Esophagus muscularis mucosa (tissue), 4 donors: ENCODE data around the gene INHBB.

Experiments
- EP300 ChIP-seq: sonication (generic); formaldehyde crosslinking; IDR thresholded peaks from one replicate; pipeline ENCODE4 v1.6.1; 2017; ENCODE audit warnings: antibody characterized with exemption
- POLR2A ChIP-seq: fragments of 450-650 bp; IDR thresholded peaks from one replicate; pipeline ENCODE4 v1.6.1; 2017; ENCODE audit warnings: antibody characterized with exemption, moderate library complexity, mild to moderate bottlenecking, low read depth
- TF ChIP-seq, protein P1 (sequence below), 3 experiments: fragments of 200-600 bp in 2 of 3; fragments of 450-650 bp in 1 of 3; sonication (generic) in 2 of 3; IDR thresholded peaks; one replicate each; pipeline ENCODE4 v1.5.1; 2017 to 2019; ENCODE audit warnings: antibody characterized with exemption in 3 of 3, mild to moderate bottlenecking in 2 of 3, moderate library complexity in 1 of 3

DNA sequence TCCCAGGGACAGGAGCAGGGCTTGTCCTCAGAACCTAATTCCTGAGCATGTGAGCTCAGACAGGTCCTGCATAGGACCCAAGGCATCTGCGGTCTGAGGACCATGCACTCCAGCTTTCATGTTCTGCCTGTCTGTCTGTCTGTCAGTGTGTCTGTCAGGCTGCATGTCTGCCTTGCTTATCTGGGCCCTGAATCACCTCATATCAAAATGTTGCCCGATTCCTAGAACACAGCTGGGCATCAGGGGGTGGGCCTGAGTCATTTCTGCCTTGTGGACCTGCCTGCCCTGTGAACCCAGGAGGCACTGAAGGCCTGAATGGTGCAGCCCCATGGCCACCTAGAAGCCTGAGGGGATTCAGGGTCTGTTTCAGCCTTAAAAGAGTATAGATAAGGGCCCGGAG is 22.1 kb downstream of the INHBB start:
- TF ChIP-seq, protein P1, sequence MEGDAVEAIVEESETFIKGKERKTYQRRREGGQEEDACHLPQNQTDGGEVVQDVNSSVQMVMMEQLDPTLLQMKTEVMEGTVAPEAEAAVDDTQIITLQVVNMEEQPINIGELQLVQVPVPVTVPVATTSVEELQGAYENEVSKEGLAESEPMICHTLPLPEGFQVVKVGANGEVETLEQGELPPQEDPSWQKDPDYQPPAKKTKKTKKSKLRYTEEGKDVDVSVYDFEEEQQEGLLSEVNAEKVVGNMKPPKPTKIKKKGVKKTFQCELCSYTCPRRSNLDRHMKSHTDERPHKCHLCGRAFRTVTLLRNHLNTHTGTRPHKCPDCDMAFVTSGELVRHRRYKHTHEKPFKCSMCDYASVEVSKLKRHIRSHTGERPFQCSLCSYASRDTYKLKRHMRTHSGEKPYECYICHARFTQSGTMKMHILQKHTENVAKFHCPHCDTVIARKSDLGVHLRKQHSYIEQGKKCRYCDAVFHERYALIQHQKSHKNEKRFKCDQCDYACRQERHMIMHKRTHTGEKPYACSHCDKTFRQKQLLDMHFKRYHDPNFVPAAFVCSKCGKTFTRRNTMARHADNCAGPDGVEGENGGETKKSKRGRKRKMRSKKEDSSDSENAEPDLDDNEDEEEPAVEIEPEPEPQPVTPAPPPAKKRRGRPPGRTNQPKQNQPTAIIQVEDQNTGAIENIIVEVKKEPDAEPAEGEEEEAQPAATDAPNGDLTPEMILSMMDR (IDR thresholded peaks at IDR 0.05): no peak
- TF ChIP-seq POLR2A (no peak), EP300 (no peak)
